ENCODE data around the gene PRPF8. TPM values are rescaled to one million over a fixed set of nuclear protein-coding genes. Genes with fewer than 3 reads are reported as not detected.

The PRPF8 gene
- total RNA-seq, 4 donors from 2014 or later = 111 to 195 (median 161) TPM

- Histone ChIP-seq H3K36me3 (peaks cover 0 to 14% of the 10 kb centered on the region in 2 donors), H3K4me1 (peaks cover 0 to 27% (median 8%) of the 10 kb centered on the region in 3 donors), H3K4me3 (no peak overlapping the region), H3K27me3 (no peaks in the 10 kb centered on the region), H3K27ac (no peak overlapping the region), H3K9me3 (no peaks in the 10 kb centered on the region)
- WGBS, 2 donors (ENCODE audit: low coverage in 1 of 2) = 67 to 78% methylated on average over 2 to 5 of the region's 12 CpGs
- ATAC-seq = no peak
- TF ChIP-seq POLR2AphosphoS5 (IDR thresholded peaks at IDR 0.05) (no peak), EP300 (IDR thresholded peaks at IDR 0.05) (no peak), POLR2A (IDR thresholded peaks at IDR 0.05) (no peak)
These were observed 43.6 kb downstream of the PRPF8 start for GRCh38 chr17:1641065-1641403.

DNA sequence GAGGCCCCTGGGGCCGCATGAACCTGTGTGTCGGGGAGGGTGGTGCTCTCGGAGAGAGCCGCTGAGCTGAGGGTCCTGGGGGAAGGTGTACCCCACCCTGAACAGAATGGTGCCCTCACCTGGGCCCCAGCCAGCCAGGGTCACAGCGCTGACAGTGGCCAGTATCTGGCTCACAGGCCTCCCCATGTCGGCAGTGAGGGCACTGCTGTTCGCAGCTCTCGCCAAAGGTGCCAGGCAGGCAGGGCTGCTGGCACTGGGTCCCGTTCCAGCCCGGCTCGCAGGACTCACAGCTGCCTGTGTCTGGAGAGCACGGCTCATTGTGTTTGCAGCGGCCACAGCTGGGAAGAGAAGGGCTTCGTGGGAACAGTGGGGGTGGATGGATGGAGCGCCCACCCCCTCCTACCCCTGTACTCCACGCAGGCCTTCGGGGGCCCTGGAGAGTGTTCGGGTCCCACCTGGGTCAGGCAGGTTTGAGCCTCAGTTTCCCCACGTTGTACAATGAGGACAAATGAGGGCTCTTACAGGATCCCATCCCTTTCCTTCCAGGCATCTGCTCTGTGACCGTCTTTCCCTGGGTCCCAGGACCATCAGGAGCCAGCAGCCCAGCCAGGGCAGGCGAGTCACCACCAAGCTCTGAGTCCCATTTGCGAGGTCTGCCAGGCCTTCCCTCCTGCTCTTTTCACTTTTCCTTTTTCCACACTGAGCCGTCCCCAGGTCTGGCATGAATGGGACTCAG is 44.2 kb downstream of the PRPF8 start:
- TF ChIP-seq EP300 (IDR thresholded peaks at IDR 0.05) (no peak), CTCF (IDR thresholded peaks at IDR 0.05) (no peak), POLR2AphosphoS5 (IDR thresholded peaks at IDR 0.05) (no peak), POLR2A (IDR thresholded peaks at IDR 0.05) (no peak)
- Histone ChIP-seq H3K4me3 (no peak overlapping the region), H3K27me3 (no peaks in the 10 kb centered on the region), H3K36me3 (peaks cover 0 to 17% of the 10 kb centered on the region in 2 donors), H3K27ac (no peak overlapping the region), H3K9me3 (no peaks in the 10 kb centered on the region), H3K4me1 (peaks cover 0 to 21% (median 8%) of the 10 kb centered on the region in 3 donors)
- ATAC-seq = no peak
- WGBS, 2 donors (ENCODE audit: low coverage in 1 of 2) = 80 to 81% methylated on average over 1 to 3 of the region's 23 CpGs

- ATAC-seq = no peak
- 80 to 85% methylated on average over 3 to 4 of the region's 11 CpGs for WGBS, 2 donors (ENCODE audit: low coverage in 1 of 2)
- H3K27ac ChIP-seq = no peak overlapping the region
- H3K9me3 ChIP-seq = no peaks in the 10 kb centered on the region
- H3K4me1 ChIP-seq = peaks cover 0 to 15% (median 8%) of the 10 kb centered on the region in 3 donors
- H3K4me3 ChIP-seq = no peak overlapping the region
- no peaks in the 10 kb centered on the region for H3K27me3 ChIP-seq
- no peak for TF ChIP-seq EP300 (IDR thresholded peaks at IDR 0.05)
- no peak for TF ChIP-seq CTCF (IDR thresholded peaks at IDR 0.05)
- TF ChIP-seq POLR2A (IDR thresholded peaks at IDR 0.05) = no peak
- no peak for TF ChIP-seq POLR2AphosphoS5 (IDR thresholded peaks at IDR 0.05)
- peaks cover 0 to 26% of the 10 kb centered on the region in 2 donors for H3K36me3 ChIP-seq
These were observed 45.0 kb downstream of the PRPF8 start for GRCh38 chr17:1639549-1640180.

GRCh38 chr17:1638624-1639300 is 45.9 kb downstream of the PRPF8 start:
- no peaks in the 10 kb centered on the region for H3K9me3 ChIP-seq
- ATAC-seq = no peak
- no CpG with 5 or more reads among the region's 19 CpGs for WGBS, 2 donors (ENCODE audit: low coverage in 1 of 2)
- H3K4me1 ChIP-seq = peaks cover 0 to 6% (median 5%) of the 10 kb centered on the region in 3 donors
- no peak overlapping the region for H3K4me3 ChIP-seq
- H3K27me3 ChIP-seq = no peaks in the 10 kb centered on the region
- H3K27ac ChIP-seq = no peak overlapping the region
- TF ChIP-seq EP300 (IDR thresholded peaks at IDR 0.05) (no peak), POLR2A (IDR thresholded peaks at IDR 0.05) (no peak), CTCF (IDR thresholded peaks at IDR 0.05) (no peak), POLR2AphosphoS5 (IDR thresholded peaks at IDR 0.05) (no peak)
- peaks cover 0 to 28% of the 10 kb centered on the region in 2 donors for H3K36me3 ChIP-seq

DNA sequence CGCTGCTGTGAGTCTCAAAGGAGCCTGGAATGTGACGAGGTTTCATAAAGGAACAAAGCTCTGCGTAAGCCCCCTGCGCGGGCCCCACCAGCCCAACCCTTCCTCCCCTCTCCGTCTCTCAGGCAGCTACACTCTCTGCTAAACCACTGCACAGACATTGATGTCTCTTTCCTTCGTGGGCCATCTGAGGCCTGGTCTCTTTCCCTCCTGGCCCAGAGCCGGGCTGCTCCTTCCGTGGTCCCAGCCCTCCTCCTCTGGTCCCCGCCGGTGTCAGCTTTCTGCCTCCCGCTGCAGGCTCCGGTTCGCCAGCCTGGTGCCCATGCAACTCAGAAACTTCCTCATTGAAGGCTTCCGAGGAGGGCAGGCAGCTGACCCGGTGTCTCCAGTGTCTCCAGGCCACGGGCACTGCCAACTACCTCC is 46.5 kb downstream of the PRPF8 start:
- peaks cover 0 to under 1% (median 0%) of the 10 kb centered on the region in 3 donors for H3K4me1 ChIP-seq
- no peaks in the 10 kb centered on the region for H3K27me3 ChIP-seq
- no peak for TF ChIP-seq EP300 (IDR thresholded peaks at IDR 0.05)
- no peak for TF ChIP-seq POLR2A (IDR thresholded peaks at IDR 0.05)
- TF ChIP-seq POLR2AphosphoS5 (IDR thresholded peaks at IDR 0.05) = no peak
- TF ChIP-seq CTCF (IDR thresholded peaks at IDR 0.05) = no peak
- H3K36me3 ChIP-seq = peaks cover 0 to 28% of the 10 kb centered on the region in 2 donors
- H3K27ac ChIP-seq = no peak overlapping the region
- no peak overlapping the region for H3K4me3 ChIP-seq
- 20 to 85% methylated on average over 2 to 6 of the region's 17 CpGs for WGBS, 2 donors (ENCODE audit: low coverage in 1 of 2)
- H3K9me3 ChIP-seq = no peaks in the 10 kb centered on the region
- no peak for ATAC-seq

Data from gastroesophageal sphincter (tissue), 4 donors.